KOPT-K1 (cell line): ENCODE data around the gene TBC1D20.
"Not testable (repeated sequence)": the region's sequence is repeated elsewhere in the genome, so short reads cannot be mapped to it uniquely, and the experiment has no call there.

Source experiments
- H3K27ac ChIP-seq: fragments of 200-600 bp; sonication (generic); 2 replicates; pipeline ENCODE4 v1.5.1; 2016; ENCODE audit warnings: antibody characterized with exemption, mild to moderate bottlenecking, low read depth, low read length; ENCODE audit not compliant: poor library complexity, severe bottlenecking
- H3K36me3 ChIP-seq: fragments of 200-600 bp; sonication (generic); 2 replicates; pipeline ENCODE4 v1.5.1; 2017; ENCODE audit warnings: antibody characterized with exemption, mild to moderate bottlenecking, low read length, moderate library complexity; ENCODE audit not compliant: insufficient read depth
- H3K9me3 ChIP-seq: fragments of 200-600 bp; sonication (generic); 2 replicates; pipeline ENCODE4 v1.5.1; 2017; ENCODE audit warnings: antibody characterized with exemption, low read length, mild to moderate bottlenecking; ENCODE audit not compliant: insufficient read depth, poor library complexity, severe bottlenecking

TBC1D20 gene

GRCh38 chr20:460180-460579, 2.2 kb downstream of the TBC1D20 start:
- no peak overlapping the region for H3K27ac ChIP-seq
- H3K36me3 ChIP-seq, result 0 out of 2 replicates have a peak, but pooled peaks cover 8% of the 10 kb centered on the region
- no peaks in the 10 kb centered on the region for H3K9me3 ChIP-seq

- H3K36me3 ChIP-seq, result 0 out of 2 replicates have a peak, but pooled peaks cover 8% of the 10 kb centered on the region
- H3K9me3 ChIP-seq, result no peaks in the 10 kb centered on the region
- H3K27ac ChIP-seq, result no peak overlapping the region
Observed at GRCh38 chr20:458776-459175, 3.6 kb downstream of the TBC1D20 start.

GRCh38 chr20:454951-455350, 7.4 kb downstream of the TBC1D20 start:
- Histone ChIP-seq H3K27ac (no peak overlapping the region), H3K36me3 (0 out of 2 replicates have a peak, but pooled peaks cover 8% of the 10 kb centered on the region), H3K9me3 (no peaks in the 10 kb centered on the region)

GRCh38 chr20:452021-452420, 10.3 kb downstream of the TBC1D20 start:
- H3K9me3 ChIP-seq, H3K27ac ChIP-seq: not testable (repeated sequence)
- peaks cover 11% of the 10 kb centered on the region; the same call in 1 of the 2 replicates for H3K36me3 ChIP-seq

- no peak overlapping the region for H3K27ac ChIP-seq
- peaks cover 73% of the 10 kb centered on the region for H3K36me3 ChIP-seq
- no peaks in the 10 kb centered on the region for H3K9me3 ChIP-seq
Observed at GRCh38 chr20:445514-446336, 16.6 kb downstream of the TBC1D20 start.

- no peak overlapping the region for H3K27ac ChIP-seq
- H3K36me3 ChIP-seq, result peaks cover 81% of the 10 kb centered on the region
- no peaks in the 10 kb centered on the region for H3K9me3 ChIP-seq
Observed at GRCh38 chr20:444862-445426, 17.4 kb downstream of the TBC1D20 start.

GRCh38 chr20:444117-444516, 18.2 kb downstream of the TBC1D20 start:
- Histone ChIP-seq H3K36me3 (peaks cover 89% of the 10 kb centered on the region), H3K9me3 (no peaks in the 10 kb centered on the region), H3K27ac (no peak overlapping the region)

- peaks cover 89% of the 10 kb centered on the region for H3K36me3 ChIP-seq
- H3K27ac ChIP-seq, result no peak overlapping the region
Observed at GRCh38 chr20:443223-443775, 19.0 kb downstream of the TBC1D20 start.

GRCh38 chr20:440636-441035, 21.7 kb downstream of the TBC1D20 start:
- H3K36me3 ChIP-seq, result peaks cover 89% of the 10 kb centered on the region
- H3K9me3 ChIP-seq, result no peaks in the 10 kb centered on the region
- H3K27ac ChIP-seq, result no peak overlapping the region

More at GRCh38 chr20:443223-443775, 19.0 kb downstream of the TBC1D20 start:
- no peaks in the 10 kb centered on the region for H3K9me3 ChIP-seq

- no peaks in the 10 kb centered on the region for H3K9me3 ChIP-seq
- H3K36me3 ChIP-seq, result peaks cover 89% of the 10 kb centered on the region
- H3K27ac ChIP-seq, result no peak overlapping the region
Observed at GRCh38 chr20:440148-440547, 22.2 kb downstream of the TBC1D20 start.

- Histone ChIP-seq H3K9me3 (no peaks in the 10 kb centered on the region), H3K27ac (peak overlapping the region; percentile 63), H3K36me3 (peaks cover 87% of the 10 kb centered on the region)
Observed at GRCh38 chr20:438571-439469, 23.5 kb downstream of the TBC1D20 start.

GRCh38 chr20:437787-438486, 24.4 kb downstream of the TBC1D20 start:
- no peaks in the 10 kb centered on the region for H3K9me3 ChIP-seq
- peaks cover 87% of the 10 kb centered on the region for H3K36me3 ChIP-seq
- peak overlapping the region; percentile 63 for H3K27ac ChIP-seq

GRCh38 chr20:436476-436875, 25.9 kb downstream of the TBC1D20 start:
- no peak overlapping the region for H3K27ac ChIP-seq
- no peaks in the 10 kb centered on the region for H3K9me3 ChIP-seq
- H3K36me3 ChIP-seq, result peaks cover 87% of the 10 kb centered on the region

- peaks cover 87% of the 10 kb centered on the region for H3K36me3 ChIP-seq
- no peak overlapping the region for H3K27ac ChIP-seq
- no peaks in the 10 kb centered on the region for H3K9me3 ChIP-seq
Observed at GRCh38 chr20:435558-435957, 26.8 kb downstream of the TBC1D20 start.
